DMS79 treated with DMSO at 0.1 percent for 48 hours (cell line): ENCODE data around the gene BTN2A1.
"Not testable (repeated sequence)": the region's sequence is repeated elsewhere in the genome, so short reads cannot be mapped to it uniquely, and the experiment has no call there.

Experiments
- DNase-seq: peaks from one replicate; lab custom pipeline; 2025; lab: John Stamatoyannopoulos, UW

Gene BTN2A1

DNA sequence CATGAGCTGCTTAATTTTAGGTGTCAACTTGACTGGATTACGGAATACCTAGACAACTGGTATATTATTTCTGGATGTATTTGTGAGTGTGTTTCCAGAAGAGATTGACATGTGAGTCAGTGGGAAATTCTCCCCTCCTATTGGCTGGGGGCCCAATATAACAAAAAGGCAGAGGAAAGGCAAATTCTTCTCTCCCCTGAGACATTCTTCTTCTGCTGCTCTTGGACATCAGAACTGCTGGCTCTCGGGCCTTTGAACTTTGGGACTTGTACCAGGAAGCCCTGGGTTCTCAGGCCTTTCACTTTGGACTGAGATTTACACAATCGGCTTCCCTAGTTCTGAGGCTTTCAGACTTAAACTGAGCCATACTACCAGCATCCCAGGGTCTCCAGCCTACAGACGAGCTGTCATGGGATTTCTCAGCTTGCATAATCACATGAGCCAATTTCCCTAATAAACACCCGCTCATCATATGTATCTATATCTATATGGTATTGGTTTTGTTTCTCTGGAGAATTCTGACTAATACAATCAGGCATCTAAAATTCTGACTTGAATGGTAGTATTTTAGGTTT lies 25.0 kb upstream of the BTN2A1 start:
- DNase-seq, result no peak

DNA sequence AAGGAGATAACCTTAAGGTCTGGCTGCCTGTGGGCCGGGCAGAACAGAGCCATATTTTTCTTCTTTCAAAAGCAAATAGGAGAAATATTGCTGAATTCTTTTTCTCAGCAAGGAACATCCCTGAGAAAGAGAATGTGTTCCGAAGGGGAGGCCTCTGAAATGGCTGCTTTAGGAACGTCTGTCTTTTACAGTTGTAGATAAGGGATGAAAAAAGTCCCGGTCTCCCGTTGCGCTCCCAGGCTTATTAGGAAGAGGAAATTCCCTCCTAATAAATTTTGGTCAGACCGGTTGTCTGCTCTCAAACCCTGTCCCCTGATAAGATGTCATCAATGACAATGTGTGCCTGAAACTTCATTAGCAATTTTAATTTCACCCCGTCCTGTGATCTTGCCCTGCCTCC lies 24.1 kb upstream of the BTN2A1 start:
- not testable (repeated sequence) for DNase-seq

DNA sequence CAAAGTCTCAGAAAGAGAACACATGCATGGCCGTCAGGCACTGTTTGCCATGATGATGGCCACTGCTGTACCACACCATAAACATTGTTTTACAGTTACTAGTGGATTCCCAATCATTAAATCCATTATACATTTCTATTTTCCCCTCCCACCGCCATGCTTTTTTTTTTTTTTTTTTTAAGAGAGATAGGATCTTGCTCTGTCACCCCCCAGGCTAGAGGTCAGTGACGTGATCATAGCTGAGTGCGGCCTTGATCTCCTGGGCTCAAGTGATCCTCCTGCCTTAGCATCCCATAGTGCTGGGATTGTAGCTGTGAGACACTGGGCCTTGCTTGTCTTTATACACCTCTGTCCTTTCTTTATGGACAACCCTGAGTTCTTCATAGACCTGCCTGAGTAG lies 21.7 kb upstream of the BTN2A1 start:
- DNase-seq, result no peak

DNA sequence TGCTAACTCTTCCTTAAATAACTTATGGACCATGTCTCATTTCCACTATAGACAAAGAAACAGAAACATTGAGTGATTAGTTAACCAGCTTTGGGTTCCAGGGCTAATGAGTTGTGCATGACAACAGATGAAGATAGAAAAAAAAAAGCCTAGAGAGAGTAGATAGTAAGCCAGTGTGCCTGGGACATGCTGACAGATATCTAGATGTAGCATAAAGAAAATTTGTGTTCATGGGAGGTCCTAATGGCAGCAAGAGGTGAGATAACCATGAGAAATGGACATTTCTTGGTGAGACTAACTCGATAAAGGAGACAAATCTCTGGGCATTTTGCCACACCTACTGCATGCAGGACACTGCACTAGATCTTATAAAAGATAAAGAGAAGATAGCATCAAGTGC lies 20.2 kb upstream of the BTN2A1 start:
- no peak for DNase-seq

DNA sequence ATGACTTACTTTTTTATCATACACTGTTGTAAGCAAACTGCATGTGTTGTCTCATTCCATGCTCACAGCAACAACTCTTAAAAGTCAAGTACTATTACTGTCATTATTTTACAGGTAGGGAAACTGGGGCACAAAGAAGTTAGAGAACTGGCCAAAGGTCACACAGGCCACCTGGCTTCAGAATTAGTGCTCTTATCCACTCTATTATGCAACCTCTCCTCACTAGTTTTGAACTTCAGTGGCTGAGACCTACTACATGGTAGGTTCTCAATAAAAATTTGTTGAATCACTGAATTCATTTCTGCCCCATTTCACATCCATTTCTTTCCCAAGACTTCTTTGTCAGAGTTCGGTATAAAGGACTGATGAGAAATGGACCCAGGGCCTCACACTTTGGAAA lies 19.8 kb upstream of the BTN2A1 start:
- no peak for DNase-seq

DNA sequence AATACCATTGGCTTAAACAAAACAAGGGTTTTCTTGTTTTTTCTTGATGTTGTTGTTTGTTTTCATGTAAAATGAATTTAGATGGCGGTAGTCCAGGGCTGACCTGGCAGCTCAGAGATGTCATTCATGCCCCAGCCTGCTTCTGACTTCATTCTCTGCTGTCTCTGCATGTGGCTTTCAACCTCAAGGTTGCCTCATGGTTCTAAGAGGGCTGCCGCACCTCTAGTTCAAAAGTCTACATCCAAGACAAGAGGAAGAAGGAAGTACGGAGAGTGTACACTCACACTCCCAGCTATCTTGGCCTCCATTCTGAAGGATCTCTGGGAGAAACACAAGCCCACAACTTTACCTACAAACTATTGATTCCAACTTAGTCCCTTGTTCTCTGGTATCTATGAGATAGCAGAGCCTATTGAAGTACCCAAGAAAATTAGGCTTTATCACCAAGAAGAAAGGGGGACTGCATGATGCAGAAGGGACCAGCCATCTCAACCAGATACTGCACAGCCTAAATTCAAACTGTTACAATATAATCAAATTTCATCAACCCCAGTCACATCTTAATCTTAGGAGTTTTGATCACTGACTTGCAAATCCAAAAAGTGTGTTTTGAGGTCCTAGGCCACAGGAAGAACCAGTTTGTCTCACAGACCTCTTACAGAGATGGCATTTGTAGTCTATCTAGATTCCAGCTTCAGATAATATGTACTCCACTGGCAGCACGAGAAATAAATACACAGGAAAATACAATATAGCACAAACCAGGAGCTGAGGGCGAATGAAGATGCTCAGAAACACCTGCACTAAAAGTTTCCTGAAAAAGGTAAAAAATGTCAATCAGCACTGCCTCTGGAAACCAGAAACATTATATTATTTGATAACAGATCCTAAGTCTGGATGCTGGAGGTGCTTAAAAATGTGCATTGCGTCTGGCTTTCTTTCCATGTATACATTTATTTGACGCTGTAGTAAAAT lies 18.3 kb upstream of the BTN2A1 start:
- no peak for DNase-seq

DNA sequence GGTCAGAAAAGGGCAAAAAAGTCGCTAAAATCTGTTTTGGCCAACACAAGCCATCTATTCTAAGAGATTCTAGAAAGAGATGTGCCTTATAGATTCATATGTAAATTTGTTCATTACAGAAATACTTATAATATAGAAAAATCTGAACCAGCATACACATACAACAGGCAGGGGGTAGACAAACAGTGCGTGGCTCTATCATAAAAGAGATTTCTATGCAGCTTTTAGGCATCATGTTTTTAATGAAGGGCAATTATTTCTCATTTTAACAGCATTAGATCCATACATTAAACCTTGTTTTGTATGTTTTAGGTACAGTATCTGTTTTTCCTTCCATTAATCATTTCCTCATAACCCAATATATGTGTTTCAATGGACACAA lies 16.8 kb upstream of the BTN2A1 start:
- no peak for DNase-seq

DNA sequence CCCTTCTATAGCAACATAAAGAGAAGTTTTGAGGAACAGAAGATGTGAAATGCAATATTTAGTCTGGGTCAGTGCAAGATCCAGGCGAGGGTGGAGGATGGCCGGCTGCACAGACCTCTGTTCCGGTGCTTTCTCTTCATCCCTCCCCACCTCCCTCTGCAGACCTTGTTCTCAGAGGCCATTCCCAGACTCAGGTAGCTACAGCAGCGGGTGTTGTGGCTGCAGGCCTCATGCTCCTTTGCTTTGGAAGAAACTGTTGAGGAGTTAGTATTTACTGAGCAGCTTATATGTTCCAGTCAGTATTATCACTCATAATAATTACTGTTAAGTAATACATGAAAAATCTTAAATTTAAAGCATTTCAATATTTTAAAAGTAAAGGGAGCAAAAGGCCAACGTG lies 15.8 kb upstream of the BTN2A1 start:
- DNase-seq, result no peak

DNA sequence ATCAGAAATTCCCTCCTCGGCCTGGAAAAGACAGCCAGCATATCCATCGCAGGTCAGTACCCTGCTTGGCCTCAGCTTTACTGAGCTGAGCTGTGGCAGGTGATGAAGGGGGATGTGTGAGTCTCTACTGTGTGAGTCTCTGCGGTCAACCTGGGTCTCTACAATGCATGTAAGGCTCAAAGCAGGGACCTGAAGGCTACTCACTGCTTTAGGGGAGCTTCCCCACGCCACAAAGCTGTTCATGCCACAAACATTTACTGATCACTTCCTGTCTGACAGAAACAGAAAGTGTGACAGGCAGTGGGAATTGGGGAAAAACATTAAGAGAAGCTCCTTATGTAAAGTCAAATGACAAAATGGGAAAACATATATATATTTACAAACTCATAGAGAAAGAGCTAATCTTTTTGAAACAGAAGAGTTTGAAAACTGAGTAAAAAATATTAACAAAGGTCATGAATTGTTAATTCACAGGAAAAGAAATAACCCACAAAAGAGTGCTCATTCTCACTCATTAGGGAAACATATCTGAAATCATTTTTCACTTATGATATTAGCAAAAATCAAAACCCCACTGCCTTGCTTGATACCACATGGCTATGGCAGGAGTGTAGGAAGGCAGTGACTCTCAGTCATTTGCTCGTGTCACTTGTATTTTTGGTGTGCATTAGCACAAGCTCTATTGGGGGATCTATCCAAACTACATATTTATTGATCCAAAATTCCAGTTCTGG lies 11.7 kb upstream of the BTN2A1 start:
- DNase-seq, result no peak

DNA sequence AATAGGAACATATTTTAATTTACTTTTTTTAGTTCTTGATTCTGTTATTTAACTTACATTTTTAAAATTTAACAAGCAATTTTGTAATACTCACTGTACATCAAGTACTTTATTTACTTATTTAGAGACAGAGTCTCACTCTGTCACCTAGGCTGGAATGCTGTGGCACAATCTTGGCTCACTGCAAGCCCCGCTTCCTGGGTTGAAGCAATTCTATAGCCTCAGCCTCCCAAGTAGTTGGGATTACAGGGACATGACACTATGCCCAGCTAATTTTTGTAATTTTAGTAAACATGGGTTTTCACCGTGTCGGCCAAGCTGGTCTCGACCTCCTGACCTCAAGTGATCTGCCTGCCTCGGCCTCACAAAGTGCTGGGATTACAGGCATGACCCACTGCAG lies 10.5 kb upstream of the BTN2A1 start:
- DNase-seq, result no peak

DNA sequence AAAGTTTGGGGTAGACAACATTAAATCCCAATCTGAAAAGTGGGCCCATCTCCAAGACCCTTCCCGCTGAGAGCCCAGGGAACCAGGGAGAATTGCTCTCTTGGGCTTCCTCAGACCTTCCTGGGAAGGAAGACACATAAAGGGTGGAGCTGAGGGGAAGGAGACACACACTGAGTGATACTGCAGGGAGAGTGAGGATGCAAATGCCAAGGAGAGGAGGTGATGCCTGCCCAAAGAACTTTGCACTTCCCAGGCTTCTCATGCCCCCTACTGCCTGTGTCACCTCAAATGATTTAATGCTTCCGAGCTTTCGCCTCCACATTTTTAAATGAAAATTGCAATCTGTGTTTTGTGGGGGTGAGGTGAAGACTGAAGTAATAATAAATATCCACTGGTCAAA lies 7.5 kb upstream of the BTN2A1 start:
- DNase-seq, result no peak

DNA sequence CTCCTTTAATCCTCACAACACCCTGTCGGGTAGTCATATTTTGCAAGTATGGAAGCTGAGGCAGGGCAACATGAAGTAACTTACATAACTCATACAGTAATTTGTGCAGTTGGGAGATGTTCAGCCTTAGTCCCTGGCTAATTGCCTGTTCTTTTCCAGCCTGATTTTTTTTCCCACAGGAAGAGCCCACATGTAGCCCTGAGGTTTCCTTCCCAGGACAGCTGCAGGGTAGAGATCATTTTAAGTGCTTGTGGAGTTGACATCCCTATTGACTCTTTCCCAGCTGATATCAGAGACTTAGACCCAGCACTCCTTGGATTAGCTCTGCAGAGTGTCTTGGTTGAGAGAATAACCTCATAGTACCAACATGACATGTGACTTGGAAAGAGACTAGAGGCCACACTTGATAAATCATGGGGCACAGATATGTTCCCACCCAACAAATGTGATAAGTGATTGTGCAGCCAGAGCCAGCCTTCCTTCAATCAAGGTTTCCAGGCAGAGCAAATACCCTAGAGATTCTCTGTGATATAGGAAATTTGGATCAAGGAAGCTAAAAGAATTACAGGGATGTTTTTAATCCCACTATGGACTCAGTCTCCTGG lies 5.0 kb upstream of the BTN2A1 start:
- no peak for DNase-seq

DNA sequence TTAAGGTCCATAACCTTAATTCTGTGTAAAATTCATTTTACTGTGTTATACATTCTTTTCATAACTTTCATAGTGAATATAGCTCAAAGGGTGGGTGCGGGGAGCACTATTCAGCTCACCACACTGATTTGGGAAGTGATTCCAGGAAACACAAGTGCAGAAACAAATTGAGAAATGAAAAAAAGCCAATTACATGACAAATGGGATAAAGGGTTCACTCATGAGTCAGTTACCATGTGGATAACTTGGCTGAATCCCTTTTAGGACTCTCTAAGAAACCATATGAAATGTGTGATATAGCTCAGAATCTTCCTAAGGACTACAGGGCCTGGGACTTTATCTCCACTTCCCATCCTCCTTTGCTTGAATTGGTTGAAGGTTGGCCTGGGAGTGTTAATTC lies 3.1 kb upstream of the BTN2A1 start:
- no peak for DNase-seq

DNA sequence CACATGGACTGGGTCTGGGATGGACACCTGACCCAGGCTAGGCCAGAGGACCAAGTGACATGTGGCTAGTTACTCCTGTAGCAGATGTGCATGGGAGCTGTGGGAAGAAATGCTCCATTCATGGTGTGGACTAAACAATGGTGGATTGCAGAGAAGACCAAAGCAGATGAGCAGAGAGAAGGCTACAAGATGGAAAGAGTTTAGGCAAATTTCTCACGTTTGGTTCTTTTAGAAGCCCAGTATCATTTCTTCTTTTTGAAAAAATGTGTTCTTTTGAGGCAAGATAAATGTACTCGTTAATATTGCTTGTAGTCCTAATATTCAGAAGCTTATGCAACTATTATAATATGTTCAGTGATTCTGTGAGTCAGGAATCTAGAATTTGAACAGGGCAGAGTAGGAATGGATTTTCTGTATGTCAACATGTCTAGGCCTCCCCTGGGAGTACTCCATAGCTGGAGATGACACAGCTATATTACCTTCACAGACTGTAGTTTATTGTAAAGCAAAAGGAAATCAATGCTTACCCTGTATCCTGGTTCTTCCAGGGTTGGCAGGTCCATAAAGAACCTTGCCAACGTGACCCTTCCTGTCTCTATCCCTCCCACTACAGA lies 2.3 kb upstream of the BTN2A1 start:
- no peak for DNase-seq

DNA sequence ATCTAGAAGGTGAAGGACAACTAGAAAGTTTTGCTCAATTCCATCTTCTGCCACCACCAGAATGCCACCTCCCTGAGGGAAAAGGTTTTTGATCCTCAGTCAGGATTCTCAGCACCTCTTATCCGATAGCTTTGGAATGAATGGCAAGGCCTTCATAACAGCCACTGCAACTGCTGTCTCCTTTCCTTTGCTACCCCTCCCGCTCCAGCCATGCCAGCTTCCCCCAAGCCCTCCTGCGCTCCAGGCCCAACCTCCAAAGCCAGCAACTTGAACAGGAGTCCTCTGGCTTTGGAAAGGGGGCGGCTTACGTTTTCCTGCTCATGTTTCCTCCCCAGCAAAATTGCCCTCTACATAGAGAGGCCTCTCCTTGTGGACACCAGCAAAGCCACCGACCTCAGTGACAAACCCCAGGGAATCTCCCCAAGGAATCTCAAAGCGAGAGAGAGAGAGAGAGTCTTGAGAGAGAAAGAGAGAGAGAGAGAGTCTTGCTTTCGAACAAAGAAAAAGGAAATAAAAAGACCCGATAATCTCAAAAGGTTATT lies 420 bp upstream of the BTN2A1 start:
- no peak for DNase-seq

DNA sequence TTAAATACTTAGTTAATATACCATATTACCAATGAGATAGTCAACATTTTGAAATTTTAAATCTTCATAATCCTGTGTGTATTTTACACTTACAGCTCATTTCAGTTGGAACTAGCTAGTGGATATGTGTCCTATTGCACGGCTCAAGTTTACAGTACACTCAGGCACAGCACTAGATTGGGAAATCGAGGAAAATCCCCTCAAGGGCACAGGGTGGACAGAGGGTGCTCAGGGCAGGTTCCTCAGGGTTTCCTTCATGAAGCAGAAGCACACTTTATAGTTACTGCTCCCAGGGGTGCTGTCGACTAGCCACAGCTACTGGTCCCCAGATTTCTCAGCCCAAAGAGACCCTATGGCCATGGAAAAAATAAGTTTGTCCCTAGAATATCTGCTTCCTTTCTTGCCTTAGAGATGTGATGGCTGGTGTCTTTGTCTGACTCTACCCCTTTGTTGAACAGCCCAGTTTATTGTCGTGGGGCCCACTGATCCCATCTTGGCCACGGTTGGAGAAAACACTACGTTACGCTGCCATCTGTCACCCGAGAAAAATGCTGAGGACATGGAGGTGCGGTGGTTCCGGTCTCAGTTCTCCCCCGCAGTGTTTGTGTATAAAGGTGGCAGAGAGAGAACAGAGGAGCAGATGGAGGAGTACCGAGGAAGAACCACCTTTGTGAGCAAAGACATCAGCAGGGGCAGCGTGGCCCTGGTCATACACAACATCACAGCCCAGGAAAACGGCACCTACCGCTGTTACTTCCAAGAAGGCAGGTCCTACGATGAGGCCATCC lies 1.5 kb downstream of the BTN2A1 start:
- DNase-seq, result no peak

DNA sequence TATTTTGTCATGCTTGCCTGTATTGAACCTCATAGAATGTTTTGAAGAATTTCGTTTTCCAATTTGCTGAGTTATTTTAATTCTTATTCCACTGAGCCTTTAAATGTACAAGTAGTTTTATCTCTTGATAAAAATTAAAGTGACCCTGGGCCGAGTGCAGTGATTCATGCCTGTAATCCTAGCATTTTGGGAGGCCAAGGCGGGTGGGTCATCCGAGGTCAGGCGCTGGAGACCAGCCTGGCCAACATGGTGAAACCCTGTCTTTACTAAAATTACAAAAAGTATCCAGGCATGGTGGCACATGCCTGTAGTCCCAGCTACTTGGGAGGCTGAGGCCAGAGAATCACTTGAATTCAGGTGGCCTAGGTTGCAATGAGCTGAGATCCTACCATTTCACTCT lies 3.6 kb downstream of the BTN2A1 start:
- not testable (repeated sequence) for DNase-seq

DNA sequence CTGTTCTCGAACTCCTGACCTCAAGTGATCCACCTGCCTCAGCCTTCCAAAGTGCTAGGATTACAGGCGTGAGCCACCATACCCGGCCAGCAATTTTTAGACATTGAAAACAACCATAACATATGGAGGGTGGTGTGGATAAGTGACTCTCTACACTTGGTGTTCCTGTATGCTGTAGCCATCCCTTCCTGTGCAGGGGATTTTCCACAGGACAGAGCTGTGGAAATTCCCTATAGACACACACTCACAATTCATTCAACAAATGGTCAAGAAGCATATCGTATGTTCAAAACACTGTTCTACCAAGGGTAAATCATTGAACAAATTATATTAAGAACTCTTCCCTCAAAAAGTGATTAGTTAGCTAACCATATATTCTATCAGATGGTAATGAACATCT lies 6.3 kb downstream of the BTN2A1 start:
- DNase-seq, result no peak

DNA sequence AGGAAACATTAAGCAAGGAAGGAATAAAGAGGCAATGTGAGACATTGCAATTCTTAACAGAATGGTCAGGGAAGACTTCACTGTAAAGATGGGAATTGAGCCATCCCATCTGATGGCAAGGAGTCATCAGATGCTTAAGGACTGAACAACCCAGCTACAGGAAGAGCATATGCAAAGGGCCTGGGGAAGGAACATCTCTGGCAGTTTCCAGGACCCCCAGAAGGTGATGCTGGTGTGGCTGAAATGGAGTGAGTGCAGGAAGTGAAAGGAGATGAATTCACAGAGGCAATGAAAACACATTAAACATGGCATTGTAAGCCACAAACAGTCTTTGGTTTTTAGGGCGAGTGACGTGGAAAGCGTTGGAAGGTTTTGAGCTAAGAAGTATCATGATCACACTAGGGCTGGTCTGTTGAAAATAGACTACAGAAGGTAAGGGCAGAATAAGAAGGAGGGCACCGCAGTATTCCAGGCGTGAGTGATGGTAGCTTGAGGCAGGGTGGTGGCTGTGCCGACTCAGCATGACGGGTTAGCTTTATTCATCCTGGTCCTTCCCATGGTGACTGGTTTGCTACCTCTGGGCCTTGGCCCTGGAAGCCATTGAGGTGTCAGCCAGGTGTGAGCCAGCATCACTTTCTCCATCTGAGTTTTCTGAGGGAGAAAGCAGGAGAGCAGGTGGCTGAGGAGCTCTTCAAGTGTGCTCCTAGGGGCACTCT lies 6.8 kb downstream of the BTN2A1 start:
- DNase-seq, result no peak

DNA sequence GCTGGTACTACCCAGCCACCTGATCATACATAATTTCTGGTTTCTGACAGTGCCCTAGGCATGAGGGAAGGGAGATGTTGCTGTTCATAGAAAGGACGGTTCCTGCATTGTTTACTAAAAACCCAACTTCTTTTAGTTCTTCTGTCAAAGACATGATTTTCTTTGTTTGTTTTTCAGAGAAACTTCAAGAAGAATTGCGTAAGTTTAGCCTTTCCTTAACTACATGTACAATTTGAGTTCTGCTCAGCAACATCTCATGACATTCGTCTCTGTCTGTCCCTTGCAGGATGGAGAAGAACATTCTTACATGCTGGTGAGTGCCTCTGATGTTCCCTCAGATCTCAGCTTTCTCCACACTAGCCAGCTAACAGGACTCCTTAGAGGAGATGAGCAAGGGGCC lies 8.0 kb downstream of the BTN2A1 start:
- no peak for DNase-seq
